ENCODE results near the gene ZNF385B.

The ZNF385B gene

GRCh38 chr2:179855673-179856072, 5.7 kb downstream of the ZNF385B start:
- DNase-seq: no peak

GRCh38 chr2:179854891-179855290, 6.5 kb downstream of the ZNF385B start:
- no peak for DNase-seq

- no peak for DNase-seq
These were observed 8.3 kb downstream of the ZNF385B start for GRCh38 chr2:179853108-179853507.

- DNase-seq: no peak
These were observed 11.2 kb downstream of the ZNF385B start for GRCh38 chr2:179850188-179850587.

- DNase-seq: no peak
These were observed 11.7 kb downstream of the ZNF385B start for GRCh38 chr2:179849719-179850118.

GRCh38 chr2:179843541-179843940, 17.9 kb downstream of the ZNF385B start:
- DNase-seq: no peak

- DNase-seq: no peak
These were observed 18.8 kb downstream of the ZNF385B start for GRCh38 chr2:179842498-179843153.

GRCh38 chr2:179840840-179841239, 20.6 kb downstream of the ZNF385B start:
- DNase-seq: no peak

GRCh38 chr2:179837408-179837807, 24.0 kb downstream of the ZNF385B start:
- no peak for DNase-seq

GRCh38 chr2:179830043-179830787, 31.2 kb downstream of the ZNF385B start:
- DNase-seq: no peak

- DNase-seq: no peak
These were observed 35.1 kb downstream of the ZNF385B start for GRCh38 chr2:179826297-179826696.

GRCh38 chr2:179825494-179825893, 35.9 kb downstream of the ZNF385B start:
- DNase-seq: no peak

GRCh38 chr2:179824961-179825360, 36.5 kb downstream of the ZNF385B start:
- DNase-seq: no peak

- no peak for DNase-seq
These were observed 38.9 kb downstream of the ZNF385B start for GRCh38 chr2:179822540-179822939.

- no peak for DNase-seq
These were observed 42.9 kb downstream of the ZNF385B start for GRCh38 chr2:179818546-179818945.

- DNase-seq: no peak
These were observed 44.1 kb downstream of the ZNF385B start for GRCh38 chr2:179817181-179817841.

GRCh38 chr2:179814050-179814449, 47.4 kb downstream of the ZNF385B start:
- DNase-seq: no peak

GRCh38 chr2:179812501-179812900, 48.9 kb downstream of the ZNF385B start:
- no peak for DNase-seq

- DNase-seq: no peak
These were observed 50.4 kb downstream of the ZNF385B start for GRCh38 chr2:179811042-179811441.

GRCh38 chr2:179809606-179810005, 51.8 kb downstream of the ZNF385B start:
- DNase-seq: no peak

- no peak for DNase-seq
These were observed 56.4 kb downstream of the ZNF385B start for GRCh38 chr2:179805001-179805400.

GRCh38 chr2:179804206-179804605, 57.2 kb downstream of the ZNF385B start:
- DNase-seq: no peak

- no peak for DNase-seq
These were observed 59.1 kb downstream of the ZNF385B start for GRCh38 chr2:179802051-179802882.

All from GF-D8 (cell line).